ENCODE measurements around the gene DNAL4. TPM values are rescaled to one million over a fixed set of nuclear protein-coding genes. Genes with fewer than 3 reads are reported as not detected.

DNAL4 gene, protein sequence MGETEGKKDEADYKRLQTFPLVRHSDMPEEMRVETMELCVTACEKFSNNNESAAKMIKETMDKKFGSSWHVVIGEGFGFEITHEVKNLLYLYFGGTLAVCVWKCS
- 10 to 100 TPM; 21.8 to 27.7 (median 27.6) TPM for total RNA-seq

GRCh38 chr22:38793721-38794466 lies at the start of gene DNAL4:
TSS of gene DNAL4 (minus strand) at chr22:38794143. CDS start at chr22:38782731, 11,412 bp downstream.
- Histone ChIP-seq H3K36me3 (peaks cover 11% of the 10 kb centered on the region), H3K27ac (peak within 1 kb of the TSS; percentile 86), H3K4me1 (peaks cover 9% of the 10 kb centered on the region), H3K9me3 (no peaks in the 10 kb centered on the region), H3K27me3 (peaks cover 6% of the 10 kb centered on the region), H3K4me3 (peak within 1 kb of the TSS; percentile 89)
- TF ChIP-seq, protein P1, sequence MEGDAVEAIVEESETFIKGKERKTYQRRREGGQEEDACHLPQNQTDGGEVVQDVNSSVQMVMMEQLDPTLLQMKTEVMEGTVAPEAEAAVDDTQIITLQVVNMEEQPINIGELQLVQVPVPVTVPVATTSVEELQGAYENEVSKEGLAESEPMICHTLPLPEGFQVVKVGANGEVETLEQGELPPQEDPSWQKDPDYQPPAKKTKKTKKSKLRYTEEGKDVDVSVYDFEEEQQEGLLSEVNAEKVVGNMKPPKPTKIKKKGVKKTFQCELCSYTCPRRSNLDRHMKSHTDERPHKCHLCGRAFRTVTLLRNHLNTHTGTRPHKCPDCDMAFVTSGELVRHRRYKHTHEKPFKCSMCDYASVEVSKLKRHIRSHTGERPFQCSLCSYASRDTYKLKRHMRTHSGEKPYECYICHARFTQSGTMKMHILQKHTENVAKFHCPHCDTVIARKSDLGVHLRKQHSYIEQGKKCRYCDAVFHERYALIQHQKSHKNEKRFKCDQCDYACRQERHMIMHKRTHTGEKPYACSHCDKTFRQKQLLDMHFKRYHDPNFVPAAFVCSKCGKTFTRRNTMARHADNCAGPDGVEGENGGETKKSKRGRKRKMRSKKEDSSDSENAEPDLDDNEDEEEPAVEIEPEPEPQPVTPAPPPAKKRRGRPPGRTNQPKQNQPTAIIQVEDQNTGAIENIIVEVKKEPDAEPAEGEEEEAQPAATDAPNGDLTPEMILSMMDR (IDR thresholded peaks at IDR 0.05), result no peak
- TF ChIP-seq POLR2A (IDR thresholded peaks at IDR 0.05), result peak in 1 of 2 donors; percentile 13
- peak; percentile 98 for DNase-seq (ENCODE audit: low spot score in 2 of 2)
- 2% methylated on average over 21 of the region's 47 CpGs for WGBS

- H3K9me3 ChIP-seq, result no peaks in the 10 kb centered on the region
- no peaks in the 10 kb centered on the region for H3K36me3 ChIP-seq
- peaks cover 39% of the 10 kb centered on the region for H3K27me3 ChIP-seq
- H3K4me1 ChIP-seq, result peaks cover 18% of the 10 kb centered on the region
- no peak overlapping the region for H3K27ac ChIP-seq
- peak overlapping the region; percentile 58 for H3K4me3 ChIP-seq
- TF ChIP-seq EP300 (IDR thresholded peaks at IDR 0.05) (no peak), POLR2AphosphoS5 (IDR thresholded peaks at IDR 0.05) (no peak), POLR2A (IDR thresholded peaks at IDR 0.05) (no peak)
- TF ChIP-seq, protein P1 (IDR thresholded peaks at IDR 0.05), result peak in 1 of 2 donors; percentile 57
- 0% methylated on average over 7 of the region's 68 CpGs for WGBS
- no peak for DNase-seq (ENCODE audit: low spot score in 2 of 2)
Measured at GRCh38 chr22:38843201-38843656, 49.3 kb upstream of the DNAL4 start.

- TF ChIP-seq POLR2AphosphoS5 (IDR thresholded peaks at IDR 0.05), result no peak
- no peak for TF ChIP-seq POLR2A (IDR thresholded peaks at IDR 0.05)
- TF ChIP-seq, protein P1 (IDR thresholded peaks at IDR 0.05), result no peak
- no peak for TF ChIP-seq EP300 (IDR thresholded peaks at IDR 0.05)
- no peaks in the 10 kb centered on the region for H3K9me3 ChIP-seq
- no peaks in the 10 kb centered on the region for H3K36me3 ChIP-seq
- peaks cover 18% of the 10 kb centered on the region for H3K4me1 ChIP-seq
- H3K27me3 ChIP-seq, result peaks cover 39% of the 10 kb centered on the region
- DNase-seq (ENCODE audit: low spot score in 2 of 2), result no peak
- H3K4me3 ChIP-seq, result peak overlapping the region; percentile 58
- H3K27ac ChIP-seq, result no peak overlapping the region
- WGBS, result 55% methylated on average over 13 of the region's 34 CpGs
Measured at GRCh38 chr22:38842512-38843200, 48.7 kb upstream of the DNAL4 start.

DNA sequence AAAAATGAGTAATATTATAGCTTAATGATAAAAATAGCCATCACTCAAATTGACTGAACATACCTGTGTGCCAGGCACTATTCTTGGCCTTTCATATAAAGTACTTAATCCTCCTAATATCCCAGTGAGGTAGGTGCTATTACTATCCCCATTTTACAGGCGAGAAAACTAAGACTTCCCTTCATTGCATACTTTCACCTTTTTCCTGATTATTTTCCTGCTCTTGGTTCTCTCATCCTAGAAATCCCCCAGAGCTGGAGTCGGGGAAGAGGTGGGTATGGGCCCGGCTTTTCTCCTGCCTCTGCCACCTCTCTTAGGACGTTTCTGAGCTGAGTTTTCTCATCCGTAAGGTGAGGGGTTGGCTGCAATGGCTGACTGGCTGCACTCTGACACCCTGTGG lies 47.7 kb upstream of the DNAL4 start:
- TF ChIP-seq EP300 (IDR thresholded peaks at IDR 0.05), result no peak
- TF ChIP-seq, protein P1 (IDR thresholded peaks at IDR 0.05), result no peak
- no peak for TF ChIP-seq POLR2AphosphoS5 (IDR thresholded peaks at IDR 0.05)
- TF ChIP-seq POLR2A (IDR thresholded peaks at IDR 0.05), result no peak
- peaks cover 43% of the 10 kb centered on the region for H3K27me3 ChIP-seq

GRCh38 chr22:38841211-38841610 lies 47.3 kb upstream of the DNAL4 start:
- no peak overlapping the region for H3K4me3 ChIP-seq
- WGBS, result 36% methylated on average over 7 of the region's 7 CpGs
- no peaks in the 10 kb centered on the region for H3K9me3 ChIP-seq
- H3K27ac ChIP-seq, result no peak overlapping the region
- H3K36me3 ChIP-seq, result no peaks in the 10 kb centered on the region
- peaks cover 43% of the 10 kb centered on the region for H3K27me3 ChIP-seq
- TF ChIP-seq POLR2AphosphoS5 (IDR thresholded peaks at IDR 0.05) (no peak), POLR2A (IDR thresholded peaks at IDR 0.05) (no peak), EP300 (IDR thresholded peaks at IDR 0.05) (no peak)
- TF ChIP-seq, protein P1 (IDR thresholded peaks at IDR 0.05), result no peak
- peaks cover 18% of the 10 kb centered on the region for H3K4me1 ChIP-seq
- no peak for DNase-seq (ENCODE audit: low spot score in 2 of 2)

More for the DNA sequence above, 47.7 kb upstream of the DNAL4 start:
- no peaks in the 10 kb centered on the region for H3K9me3 ChIP-seq
- no peak overlapping the region for H3K4me3 ChIP-seq
- no peak for DNase-seq (ENCODE audit: low spot score in 2 of 2)
- 66% methylated on average over 5 of the region's 5 CpGs for WGBS
- H3K27ac ChIP-seq, result no peak overlapping the region
- H3K36me3 ChIP-seq, result no peaks in the 10 kb centered on the region
- peaks cover 18% of the 10 kb centered on the region for H3K4me1 ChIP-seq
